Measurements from ENCODE around the gene VPS13A.
A peak's percentile ranks its signal among the peaks of the same experiment; 100 is the strongest.
"Not testable (repeated sequence)": the region's sequence is repeated elsewhere in the genome, so short reads cannot be mapped to it uniquely, and the experiment has no call there.

Gene VPS13A

GRCh38 chr9:77183581-77183980 is 6.2 kb downstream of the VPS13A start:
- no peak for DNase-seq (ENCODE audit: low read depth)

GRCh38 chr9:77188242-77188641 is 10.9 kb downstream of the VPS13A start:
- DNase-seq (ENCODE audit: low read depth), result no peak

GRCh38 chr9:77194423-77194822 is 17.1 kb downstream of the VPS13A start:
- DNase-seq (ENCODE audit: low read depth), result no peak

- DNase-seq (ENCODE audit: low read depth), result no peak
Observed at GRCh38 chr9:77210116-77210515, 32.8 kb downstream of the VPS13A start.

- no peak for DNase-seq (ENCODE audit: low read depth)
Observed at GRCh38 chr9:77211561-77211960, 34.2 kb downstream of the VPS13A start.

- no peak for DNase-seq (ENCODE audit: low read depth)
Observed at GRCh38 chr9:77212801-77213200, 35.5 kb downstream of the VPS13A start.

- no peak for DNase-seq (ENCODE audit: low read depth)
Observed at GRCh38 chr9:77215874-77216273, 38.5 kb downstream of the VPS13A start.

GRCh38 chr9:77218612-77219011 is 41.3 kb downstream of the VPS13A start:
- peak; percentile 41 for DNase-seq (ENCODE audit: low read depth)

GRCh38 chr9:77221431-77221830 is 44.1 kb downstream of the VPS13A start:
- DNase-seq (ENCODE audit: low read depth), result no peak

- peak; percentile 48 for DNase-seq (ENCODE audit: low read depth)
Observed at GRCh38 chr9:77224746-77225312, 47.5 kb downstream of the VPS13A start.

GRCh38 chr9:77236693-77237092 is 59.4 kb downstream of the VPS13A start:
- no peak for DNase-seq (ENCODE audit: low read depth)

- DNase-seq (ENCODE audit: low read depth), result no peak
Observed at GRCh38 chr9:77237896-77238295, 60.6 kb downstream of the VPS13A start.

- DNase-seq (ENCODE audit: low read depth), result no peak
Observed at GRCh38 chr9:77251050-77251449, 73.7 kb downstream of the VPS13A start.

GRCh38 chr9:77257275-77257674 is 79.9 kb downstream of the VPS13A start:
- DNase-seq (ENCODE audit: low read depth), result no peak

- no peak for DNase-seq (ENCODE audit: low read depth)
Observed at GRCh38 chr9:77261605-77262004, 84.3 kb downstream of the VPS13A start.

- not testable (repeated sequence) for DNase-seq (ENCODE audit: low read depth)
Observed at GRCh38 chr9:77267762-77268161, 90.4 kb downstream of the VPS13A start.

- no peak for DNase-seq (ENCODE audit: low read depth)
Observed at GRCh38 chr9:77271023-77271690, 93.8 kb downstream of the VPS13A start.

GRCh38 chr9:77276799-77277198 is 99.5 kb downstream of the VPS13A start:
- no peak for DNase-seq (ENCODE audit: low read depth)

- no peak for DNase-seq (ENCODE audit: low read depth)
Observed at GRCh38 chr9:77277719-77278118, 100.4 kb downstream of the VPS13A start.

- DNase-seq (ENCODE audit: low read depth), result no peak
Observed at GRCh38 chr9:77283991-77284390, 106.7 kb downstream of the VPS13A start.

GRCh38 chr9:77284616-77285015 is 107.3 kb downstream of the VPS13A start:
- DNase-seq (ENCODE audit: low read depth), result no peak

- no peak for DNase-seq (ENCODE audit: low read depth)
Observed at GRCh38 chr9:77290373-77290772, 113.0 kb downstream of the VPS13A start.

- peak; percentile 14 for DNase-seq (ENCODE audit: low read depth)
Observed at GRCh38 chr9:77291714-77292113, 114.4 kb downstream of the VPS13A start.

- DNase-seq (ENCODE audit: low read depth), result no peak
Observed at GRCh38 chr9:77293949-77294348, 116.6 kb downstream of the VPS13A start.
